Activated T-cell treated with anti-CD3 and anti-CD28 coated beads, Interleukin-2, amount 50 U/mL, for 72 hours (primary cell): Measurements from ENCODE around the gene MNAT1. TPM values are rescaled to one million over a fixed set of nuclear protein-coding genes. Genes with fewer than 3 reads are reported as not detected.

ENCODE experiments used
- ATAC-seq, 2 donors: fragments of 150-1000 bp; cut with Tn5 transposase; replicated peaks in 1 of 2; 2 replicates each; pipeline ENCODE4 v1.10.0; 2021; ENCODE audit warnings: moderate library complexity in 2 of 2, mild to moderate bottlenecking in 1 of 2
- DNase-seq, 2 donors: peaks; one replicate each; pipeline ENCODE4 v3.0.0; 2021 to 2022; ENCODE audit warnings: mixed read lengths in 1 of 2
- H3K27ac Mint-ChIP-seq: one replicate; pipeline ENCODE4 v1.8.0; 2022; ENCODE audit warnings: mild to moderate bottlenecking, moderate library complexity, mixed read lengths
- H3K27me3 Mint-ChIP-seq: one replicate; pipeline ENCODE4 v1.8.0; 2022; ENCODE audit warnings: low read depth, mixed read lengths
- H3K36me3 Mint-ChIP-seq, 2 donors: one replicate each; pipeline ENCODE4 v1.8.0; 2022; ENCODE audit warnings: mixed read lengths in 2 of 2, mild to moderate bottlenecking in 1 of 2; ENCODE audit not compliant: insufficient read depth in 2 of 2
- H3K4me1 Mint-ChIP-seq: one replicate; pipeline ENCODE4 v1.8.0; 2022; ENCODE audit warnings: low read depth, mixed read lengths
- H3K4me3 Mint-ChIP-seq, 2 donors: one replicate each; pipeline ENCODE4 v1.8.0; 2022; ENCODE audit warnings: mild to moderate bottlenecking in 2 of 2, mixed read lengths in 2 of 2, moderate library complexity in 2 of 2
- H3K9me3 Mint-ChIP-seq, 2 donors: one replicate each; pipeline ENCODE4 v1.8.0; 2022; ENCODE audit warnings: mixed read lengths in 2 of 2
- total RNA-seq, 2 donors: library from RNA; stranded (reverse); gene quantifications; one replicate each; pipeline ENCODE4 v1.2.3, GENCODE V29; 2022

The MNAT1 gene
- total RNA-seq, 2 donors from 2014 or later: 45.4 to 51.3 TPM

- Mint-ChIP-seq H3K4me1 (peaks cover 16% of the 10 kb centered on the region), H3K4me3 (no peak overlapping the region), H3K36me3 (peaks cover 3 to 4% of the 10 kb centered on the region in 2 donors), H3K27me3 (no peaks in the 10 kb centered on the region), H3K9me3 (peaks cover under 1 to 2% of the 10 kb centered on the region in 2 donors), H3K27ac (no peak overlapping the region)
- ATAC-seq: no peak
- no peak for DNase-seq
Measured at GRCh38 chr14:60944204-60944603, 209.6 kb downstream of the MNAT1 start.

DNA sequence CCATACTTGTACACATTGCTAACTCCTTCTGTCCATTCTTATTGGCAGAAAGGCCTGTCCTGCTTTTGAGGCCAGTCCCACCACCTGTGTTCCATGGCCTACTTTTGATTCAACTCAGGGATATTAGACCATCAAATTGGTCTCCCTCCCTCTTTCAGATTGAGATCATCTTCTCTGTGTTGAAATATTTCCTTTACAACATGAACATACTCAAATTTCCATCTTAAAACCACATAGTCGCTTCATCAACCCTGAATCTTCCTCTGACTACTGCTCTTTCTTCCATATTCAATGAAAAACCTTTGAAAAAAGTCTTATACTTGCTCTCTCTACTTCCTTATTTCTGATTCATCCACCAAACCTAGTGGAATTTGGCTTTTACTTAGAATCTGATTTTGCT, 211.4 kb downstream of the MNAT1 start:
- Mint-ChIP-seq H3K9me3 (peaks cover 0 to 1% of the 10 kb centered on the region in 2 donors), H3K27me3 (no peaks in the 10 kb centered on the region), H3K4me3 (peak overlapping the region in 1 of 2 donors; percentile 10), H3K4me1 (peaks cover 16% of the 10 kb centered on the region), H3K27ac (peak overlapping the region; percentile 48), H3K36me3 (peaks cover 3% of the 10 kb centered on the region in 2 donors)
- DNase-seq (no peak), ATAC-seq (peak; percentile 73 to 88)

DNA sequence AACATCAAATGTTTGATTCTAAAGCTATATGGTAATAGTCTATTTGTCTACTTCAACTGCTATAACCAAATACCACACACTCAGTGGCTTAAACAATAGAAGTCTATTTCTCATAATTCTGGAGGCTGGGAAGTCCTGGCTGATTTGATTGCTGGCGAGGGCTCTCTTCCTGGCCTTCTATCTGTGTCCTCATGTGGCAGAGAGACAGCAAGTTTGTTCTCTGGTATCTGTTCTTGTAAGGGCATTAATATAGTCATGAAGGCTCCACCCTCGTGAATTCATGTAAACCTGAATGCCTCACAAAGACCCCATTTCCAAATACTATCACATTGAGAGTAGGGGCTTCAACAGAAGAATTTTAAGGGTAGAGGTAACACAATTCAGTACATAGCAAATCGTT, 212.2 kb downstream of the MNAT1 start:
- DNase-seq (no peak), ATAC-seq (no peak)
- H3K4me3 Mint-ChIP-seq: no peak overlapping the region
- H3K9me3 Mint-ChIP-seq: peaks cover 0 to 1% of the 10 kb centered on the region in 2 donors
- H3K36me3 Mint-ChIP-seq: peaks cover 3% of the 10 kb centered on the region in 2 donors
- no peak overlapping the region for H3K27ac Mint-ChIP-seq
- H3K27me3 Mint-ChIP-seq: no peaks in the 10 kb centered on the region
- peaks cover 16% of the 10 kb centered on the region for H3K4me1 Mint-ChIP-seq

- Mint-ChIP-seq H3K9me3 (peaks cover 11 to 12% of the 10 kb centered on the region in 2 donors), H3K4me3 (no peak overlapping the region), H3K27me3 (no peaks in the 10 kb centered on the region), H3K4me1 (peaks cover 13% of the 10 kb centered on the region), H3K27ac (no peak overlapping the region), H3K36me3 (peaks cover 14 to 22% of the 10 kb centered on the region in 2 donors)
- DNase-seq (no peak), ATAC-seq (no peak)
Measured at GRCh38 chr14:60951776-60952435, 217.3 kb downstream of the MNAT1 start.

GRCh38 chr14:60956202-60956601, 221.6 kb downstream of the MNAT1 start:
- peak overlapping the region in 1 of 2 donors; percentile 61 for H3K4me3 Mint-ChIP-seq
- DNase-seq (no peak), ATAC-seq (peak; percentile 67 to 75)
- H3K36me3 Mint-ChIP-seq: peaks cover 40 to 48% of the 10 kb centered on the region in 2 donors
- H3K9me3 Mint-ChIP-seq: peaks cover 20 to 28% of the 10 kb centered on the region in 2 donors
- no peaks in the 10 kb centered on the region for H3K27me3 Mint-ChIP-seq
- H3K27ac Mint-ChIP-seq: peak overlapping the region; percentile 78
- peaks cover 16% of the 10 kb centered on the region for H3K4me1 Mint-ChIP-seq

DNA sequence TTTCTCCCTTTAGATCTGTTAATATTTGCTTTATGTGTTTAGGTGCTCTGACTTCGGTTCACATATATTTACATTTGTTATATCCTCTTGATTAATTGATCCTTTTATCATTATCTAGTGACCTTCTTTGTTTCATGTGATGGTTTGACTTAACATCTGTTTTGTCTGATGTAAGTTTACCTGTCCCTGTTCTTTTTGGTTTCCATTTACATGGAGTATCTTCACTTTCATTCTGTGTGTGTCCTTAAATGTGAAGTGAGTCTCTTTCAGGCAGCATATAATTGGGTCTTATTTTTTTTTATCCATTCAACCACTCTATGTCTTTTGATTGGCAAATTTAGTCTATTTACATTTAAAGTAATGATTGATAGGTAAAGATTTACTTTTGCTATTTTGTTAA, 222.1 kb downstream of the MNAT1 start:
- Mint-ChIP-seq H3K4me1 (peaks cover 16% of the 10 kb centered on the region), H3K27me3 (no peaks in the 10 kb centered on the region), H3K4me3 (peak overlapping the region in 1 of 2 donors; percentile 61), H3K27ac (peak overlapping the region; percentile 78), H3K36me3 (peaks cover 42 to 50% of the 10 kb centered on the region in 2 donors), H3K9me3 (peaks cover 20 to 28% of the 10 kb centered on the region in 2 donors)
- peak; percentile 50 to 55 for ATAC-seq
- no peak for DNase-seq

GRCh38 chr14:60958146-60958545, 223.6 kb downstream of the MNAT1 start:
- H3K36me3 Mint-ChIP-seq: peaks cover 42 to 50% of the 10 kb centered on the region in 2 donors
- no peak for ATAC-seq
- peaks cover 16% of the 10 kb centered on the region for H3K4me1 Mint-ChIP-seq
- H3K4me3 Mint-ChIP-seq: peak overlapping the region in 1 of 2 donors; percentile 23
- no peaks in the 10 kb centered on the region for H3K27me3 Mint-ChIP-seq
- no peak overlapping the region for H3K27ac Mint-ChIP-seq
- H3K9me3 Mint-ChIP-seq: peaks cover 20 to 28% of the 10 kb centered on the region in 2 donors
- DNase-seq: no peak

GRCh38 chr14:60963761-60964160, 229.2 kb downstream of the MNAT1 start:
- Mint-ChIP-seq H3K4me1 (peaks cover 17% of the 10 kb centered on the region), H3K4me3 (no peak overlapping the region), H3K36me3 (peaks cover 13 to 17% of the 10 kb centered on the region in 2 donors), H3K27ac (no peak overlapping the region), H3K27me3 (no peaks in the 10 kb centered on the region), H3K9me3 (peaks cover 3 to 10% of the 10 kb centered on the region in 2 donors)
- ATAC-seq (no peak), DNase-seq (no peak)

DNA sequence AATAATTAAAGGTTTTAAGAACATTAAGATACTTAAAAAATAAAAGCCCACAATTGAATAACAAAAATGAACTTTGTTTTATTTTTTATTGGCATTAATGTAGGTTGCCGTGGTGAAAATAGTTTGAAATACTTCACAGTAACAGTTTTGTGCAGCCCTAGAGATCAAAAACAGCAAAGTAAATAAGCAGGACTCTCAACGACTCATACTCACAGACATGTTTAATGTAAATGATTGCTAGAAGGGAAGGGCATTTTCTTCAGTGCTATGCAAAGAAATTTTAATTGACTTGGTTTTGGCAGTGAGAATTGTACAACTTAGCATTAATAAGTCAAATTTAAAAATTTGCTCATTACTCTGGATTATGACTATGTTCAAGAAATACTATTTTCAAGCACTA, 230.3 kb downstream of the MNAT1 start:
- peaks cover 17% of the 10 kb centered on the region for H3K4me1 Mint-ChIP-seq
- no peak for DNase-seq
- peak; percentile 36 to 38 for ATAC-seq
- peaks cover 7 to 9% of the 10 kb centered on the region in 2 donors for H3K36me3 Mint-ChIP-seq
- H3K9me3 Mint-ChIP-seq: peaks cover 0 to 6% of the 10 kb centered on the region in 2 donors
- H3K27me3 Mint-ChIP-seq: no peaks in the 10 kb centered on the region
- no peak overlapping the region for H3K4me3 Mint-ChIP-seq
- H3K27ac Mint-ChIP-seq: no peak overlapping the region

DNA sequence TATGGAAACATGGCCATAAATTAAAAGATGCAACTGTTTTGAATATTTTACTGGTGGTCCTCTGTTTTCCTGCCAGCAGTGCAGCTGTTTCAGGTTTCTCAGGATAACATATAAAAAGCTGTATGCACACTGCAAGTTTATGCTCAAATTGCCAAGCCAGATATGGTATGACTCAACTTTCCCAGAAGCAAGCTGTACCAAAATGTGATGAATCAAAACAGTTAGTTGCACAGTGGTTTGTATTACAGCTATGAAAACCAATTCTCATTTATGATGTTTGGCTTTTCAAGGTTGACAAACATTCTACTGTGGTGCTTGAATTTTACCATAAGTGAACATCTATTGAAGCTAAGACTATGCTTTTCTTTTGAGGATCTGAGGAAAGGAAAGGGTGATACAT, 230.8 kb downstream of the MNAT1 start:
- Mint-ChIP-seq H3K4me1 (peaks cover 17% of the 10 kb centered on the region), H3K9me3 (peaks cover 0 to 3% of the 10 kb centered on the region in 2 donors), H3K27ac (peak overlapping the region; percentile 70), H3K4me3 (peak overlapping the region in 1 of 2 donors; percentile 58), H3K36me3 (peaks cover 4 to 5% of the 10 kb centered on the region in 2 donors), H3K27me3 (no peaks in the 10 kb centered on the region)
- ATAC-seq (peak; percentile 97 to 98), DNase-seq (peak; percentile 19 to 31)

DNA sequence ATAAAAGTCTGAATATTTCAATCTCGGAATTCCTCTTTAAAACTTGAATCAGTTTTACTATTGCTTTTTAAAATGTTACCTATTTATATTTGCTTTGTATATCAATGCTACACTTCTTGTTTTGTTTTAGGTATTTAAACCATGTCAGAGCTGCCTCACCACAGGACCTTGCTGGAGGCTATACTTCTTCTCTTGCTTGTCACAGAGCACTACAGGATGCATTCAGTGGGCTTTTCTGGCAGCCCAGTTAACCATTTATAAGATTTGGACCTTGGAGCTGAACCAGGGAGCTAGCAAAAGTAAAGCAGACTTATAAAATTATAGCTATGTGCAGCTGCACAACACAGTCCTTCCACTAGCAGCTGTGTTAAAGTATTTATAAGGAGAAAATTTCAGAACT, 233.5 kb downstream of the MNAT1 start:
- peaks cover 0 to 3% of the 10 kb centered on the region in 2 donors for H3K36me3 Mint-ChIP-seq
- DNase-seq (no peak), ATAC-seq (no peak)
- no peak overlapping the region for H3K4me3 Mint-ChIP-seq
- no peaks in the 10 kb centered on the region for H3K27me3 Mint-ChIP-seq
- H3K27ac Mint-ChIP-seq: no peak overlapping the region
- peaks cover 17% of the 10 kb centered on the region for H3K4me1 Mint-ChIP-seq
- no peaks in the 10 kb centered on the region for H3K9me3 Mint-ChIP-seq

- no peaks in the 10 kb centered on the region for H3K9me3 Mint-ChIP-seq
- DNase-seq (no peak), ATAC-seq (no peak)
- H3K27ac Mint-ChIP-seq: no peak overlapping the region
- peaks cover 0 to 4% of the 10 kb centered on the region in 2 donors for H3K36me3 Mint-ChIP-seq
- H3K4me1 Mint-ChIP-seq: peaks cover 17% of the 10 kb centered on the region
- H3K4me3 Mint-ChIP-seq: no peak overlapping the region
- H3K27me3 Mint-ChIP-seq: no peaks in the 10 kb centered on the region
Measured at GRCh38 chr14:60968671-60969070, 234.1 kb downstream of the MNAT1 start.

DNA sequence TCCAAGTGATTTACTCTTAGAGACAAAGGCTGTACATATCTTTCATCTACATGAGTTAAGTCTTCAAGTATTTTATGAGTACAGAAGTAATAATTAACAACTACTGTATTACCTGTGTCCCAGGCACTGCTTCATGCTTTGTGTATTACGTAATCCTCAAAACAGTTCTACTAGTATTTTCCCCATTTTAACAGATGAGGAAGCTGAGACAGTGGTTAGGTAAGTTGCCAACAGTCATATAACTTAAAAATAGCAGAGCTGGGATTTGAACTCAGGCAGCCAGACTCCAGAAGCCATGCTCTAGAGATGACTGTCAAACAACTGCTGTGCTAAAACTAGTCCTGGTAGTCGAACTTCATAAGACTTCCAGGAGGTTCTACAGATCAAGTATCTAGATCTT, 235.6 kb downstream of the MNAT1 start:
- no peak for ATAC-seq
- peaks cover 12% of the 10 kb centered on the region for H3K4me1 Mint-ChIP-seq
- no peak overlapping the region for H3K27ac Mint-ChIP-seq
- peaks cover 2 to 8% of the 10 kb centered on the region in 2 donors for H3K36me3 Mint-ChIP-seq
- DNase-seq: no peak
- no peak overlapping the region for H3K4me3 Mint-ChIP-seq
- no peaks in the 10 kb centered on the region for H3K27me3 Mint-ChIP-seq
- no peaks in the 10 kb centered on the region for H3K9me3 Mint-ChIP-seq

GRCh38 chr14:60971271-60971670, 236.7 kb downstream of the MNAT1 start:
- Mint-ChIP-seq H3K36me3 (peaks cover 2 to 9% of the 10 kb centered on the region in 2 donors), H3K9me3 (no peaks in the 10 kb centered on the region), H3K27ac (peak overlapping the region; percentile 27), H3K27me3 (no peaks in the 10 kb centered on the region), H3K4me3 (no peak overlapping the region), H3K4me1 (peaks cover under 1% of the 10 kb centered on the region)
- no peak for DNase-seq
- no peak for ATAC-seq
